Hepatocyte (in vitro differentiated cells): ENCODE measurements around the gene TAS1R3. TPM values are rescaled to one million over a fixed set of nuclear protein-coding genes. Genes with fewer than 3 reads are reported as not detected.

Experiments
- DNase-seq: peaks from one replicate; pipeline ENCODE4 v3.0.0-alpha.2; 2016; ENCODE audit warnings: low spot score
- H2AFZ ChIP-seq: fragments of 200-600 bp; sonication (generic); 2 replicates; pipeline ENCODE4 v1.6.0; 2016; ENCODE audit warnings: antibody characterized with exemption, mild to moderate bottlenecking
- H3K27ac ChIP-seq: fragments of 200-600 bp; sonication (generic); 2 replicates; pipeline ENCODE4 v1.5.1; 2016; ENCODE audit warnings: mild to moderate bottlenecking
- H3K27me3 ChIP-seq: fragments of 200-600 bp; sonication (generic); 2 replicates; pipeline ENCODE4 v1.6.1; 2016
- H3K36me3 ChIP-seq: fragments of 200-600 bp; sonication (generic); replicated peaks from 2 replicates; pipeline ENCODE4 v1.5.1; 2016; ENCODE audit warnings: low read depth; ENCODE audit not compliant: insufficient read depth
- H3K4me1 ChIP-seq: fragments of 200-600 bp; sonication (generic); 2 replicates; pipeline ENCODE4 v1.5.1; 2016; ENCODE audit warnings: mild to moderate bottlenecking, moderate library complexity; ENCODE audit not compliant: insufficient read depth
- H3K4me2 ChIP-seq: fragments of 200-600 bp; sonication (generic); 2 replicates; pipeline ENCODE4 v1.6.0; 2016
- H3K4me3 ChIP-seq: fragments of 200-600 bp; sonication (generic); 2 replicates; pipeline ENCODE4 v1.5.1; 2016; ENCODE audit warnings: mild to moderate bottlenecking
- H3K79me2 ChIP-seq: fragments of 200-600 bp; sonication (generic); 2 replicates; pipeline ENCODE4 v1.6.0; 2017; ENCODE audit warnings: mild to moderate bottlenecking
- H3K9me2 ChIP-seq: fragments of 200-600 bp; sonication (generic); replicated peaks from 2 replicates; pipeline ENCODE4 v1.6.0; 2017; ENCODE audit warnings: mild to moderate bottlenecking; ENCODE audit not compliant: insufficient read depth
- H3K9me3 ChIP-seq: fragments of 200-600 bp; sonication (generic); 2 replicates; pipeline ENCODE4 v1.5.1; 2016; ENCODE audit warnings: low read depth, mild to moderate bottlenecking
- H4K20me1 ChIP-seq: fragments of 200-600 bp; sonication (generic); 2 replicates; pipeline ENCODE4 v1.6.0; 2016; ENCODE audit warnings: mild to moderate bottlenecking; ENCODE audit not compliant: insufficient read depth, poor library complexity, severe bottlenecking
- CTCF ChIP-seq: fragments of 200-600 bp; sonication (generic); IDR thresholded peaks from 2 replicates; pipeline ENCODE4 v1.5.1; 2016; ENCODE audit warnings: antibody characterized with exemption, mild to moderate bottlenecking; ENCODE audit not compliant: poor library complexity
- EZH2 ChIP-seq: fragments of 200-600 bp; sonication (generic); IDR thresholded peaks from 2 replicates; pipeline ENCODE4 v1.6.1; 2016; ENCODE audit warnings: antibody characterized with exemption, mild to moderate bottlenecking, borderline replicate concordance
- EZH2phosphoT487 ChIP-seq: fragments of 200-600 bp; sonication (generic); IDR thresholded peaks from one replicate; pipeline ENCODE4 v1.6.1; 2018; ENCODE audit warnings: antibody characterized with exemption, mild to moderate bottlenecking, low read depth, moderate library complexity; ENCODE audit not compliant: unreplicated experiment, severe bottlenecking
- WGBS: methylation state at CpG from one replicate; pipeline ENCODE4 v1.1.6; 2016; ENCODE audit warnings: low lambda C conversion rate; ENCODE audit errors: missing lambda C conversion rate; 5-methylcytosine and 5-hydroxymethylcytosine counted together
- polyA plus RNA-seq: library from polyadenylated mRNA; unstranded; fragments of >200 nt; fragmentation: Nextera tagmentation; extraction: Ambion mirVana; gene quantifications from 2 replicates; pipeline ENCODE4 v1.2.1, GENCODE V29; 2016
- total RNA-seq: library from RNA; depleted of rRNA; stranded (reverse); fragments of >200 nt; gene quantifications from 2 replicates; pipeline ENCODE4 v1.2.3, GENCODE V29; 2014

The TAS1R3 gene
- total and polyA plus RNA-seq, 2 experiments from 2014 or later = 0.17 to 0.42 TPM

GRCh38 chr1:1304331-1305299 lies 26.5 kb upstream of the TAS1R3 start:
- peaks cover 54% of the 10 kb centered on the region for H3K79me2 ChIP-seq
- no peaks in the 10 kb centered on the region for H3K27me3 ChIP-seq
- peaks cover 37% of the 10 kb centered on the region for H3K4me1 ChIP-seq
- TF ChIP-seq EZH2phosphoT487 = no peak
- no peak for TF ChIP-seq CTCF
- no peak for TF ChIP-seq EZH2
- H3K27ac ChIP-seq = peak overlapping the region; percentile 93
- peak overlapping the region; percentile 99 for H3K4me2 ChIP-seq
- no peak overlapping the region for H2AFZ ChIP-seq
- H4K20me1 ChIP-seq = peaks cover 29% of the 10 kb centered on the region
- DNase-seq = peak; percentile 89
- H3K9me2 ChIP-seq = no peaks in the 10 kb centered on the region
- H3K9me3 ChIP-seq = no peaks in the 10 kb centered on the region
- H3K36me3 ChIP-seq = no peaks in the 10 kb centered on the region
- 30% methylated on average over 29 of the region's 29 CpGs for WGBS
- H3K4me3 ChIP-seq = peak overlapping the region; percentile 15

GRCh38 chr1:1305300-1306069 lies 25.6 kb upstream of the TAS1R3 start:
- 61% methylated on average over 14 of the region's 25 CpGs for WGBS
- H3K4me1 ChIP-seq = peaks cover 41% of the 10 kb centered on the region
- H3K27me3 ChIP-seq = no peaks in the 10 kb centered on the region
- H2AFZ ChIP-seq = no peak overlapping the region
- DNase-seq = peak; percentile 90
- H3K9me2 ChIP-seq = no peaks in the 10 kb centered on the region
- peak overlapping the region; percentile 29 for H3K4me3 ChIP-seq
- peaks cover 27% of the 10 kb centered on the region for H4K20me1 ChIP-seq
- no peaks in the 10 kb centered on the region for H3K36me3 ChIP-seq
- H3K27ac ChIP-seq = peak overlapping the region; percentile 93
- H3K4me2 ChIP-seq = peak overlapping the region; percentile 99
- H3K9me3 ChIP-seq = no peaks in the 10 kb centered on the region
- TF ChIP-seq CTCF = peak; percentile 11
- TF ChIP-seq EZH2 = no peak
- no peak for TF ChIP-seq EZH2phosphoT487
- H3K79me2 ChIP-seq = peaks cover 63% of the 10 kb centered on the region

GRCh38 chr1:1306070-1306660 lies 24.9 kb upstream of the TAS1R3 start:
- Histone ChIP-seq H3K36me3 (no peaks in the 10 kb centered on the region), H3K9me2 (no peaks in the 10 kb centered on the region), H4K20me1 (peaks cover 27% of the 10 kb centered on the region), H3K4me1 (peaks cover 41% of the 10 kb centered on the region), H3K4me3 (peak overlapping the region; percentile 29), H3K27me3 (no peaks in the 10 kb centered on the region), H2AFZ (no peak overlapping the region), H3K4me2 (peak overlapping the region; percentile 99), H3K9me3 (no peaks in the 10 kb centered on the region), H3K27ac (peak overlapping the region; percentile 93), H3K79me2 (peaks cover 63% of the 10 kb centered on the region)
- TF ChIP-seq CTCF = no peak
- TF ChIP-seq EZH2 = no peak
- no peak for TF ChIP-seq EZH2phosphoT487
- 50% methylated on average over 11 of the region's 11 CpGs for WGBS
- no peak for DNase-seq
